HG03280 (cell line): ENCODE measurements around the gene PSMC4.
"Not testable (repeated sequence)": the region's sequence is repeated elsewhere in the genome, so short reads cannot be mapped to it uniquely, and the experiment has no call there.

Source experiments
- ATAC-seq: cut with Tn5 transposase; IDR thresholded peaks from one replicate; pipeline ENCODE4 v1.9.1; 2021; ENCODE audit warnings: mild to moderate bottlenecking, moderate library complexity; ENCODE audit not compliant: unreplicated experiment

PSMC4 gene

DNA sequence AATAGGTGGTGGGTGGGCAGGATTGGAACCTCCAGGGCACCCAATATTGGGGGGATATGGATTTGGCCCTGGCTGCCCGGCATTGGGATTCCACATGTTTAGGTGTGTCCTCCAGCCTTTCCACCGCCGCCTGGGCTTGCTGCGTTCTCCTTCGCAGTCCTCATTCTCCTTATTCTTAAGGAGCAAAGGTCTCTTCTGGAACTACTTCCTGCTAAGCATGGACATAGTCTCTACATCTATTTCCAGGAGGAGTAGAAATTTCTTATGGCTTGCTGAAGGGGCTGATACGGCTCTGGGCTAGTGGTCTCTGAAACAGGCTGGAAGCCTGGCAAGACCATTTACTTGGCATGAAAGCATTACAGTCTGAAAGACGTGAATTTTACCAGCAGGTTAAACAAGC, 27.4 kb upstream of the PSMC4 start:
- no peak for ATAC-seq

DNA sequence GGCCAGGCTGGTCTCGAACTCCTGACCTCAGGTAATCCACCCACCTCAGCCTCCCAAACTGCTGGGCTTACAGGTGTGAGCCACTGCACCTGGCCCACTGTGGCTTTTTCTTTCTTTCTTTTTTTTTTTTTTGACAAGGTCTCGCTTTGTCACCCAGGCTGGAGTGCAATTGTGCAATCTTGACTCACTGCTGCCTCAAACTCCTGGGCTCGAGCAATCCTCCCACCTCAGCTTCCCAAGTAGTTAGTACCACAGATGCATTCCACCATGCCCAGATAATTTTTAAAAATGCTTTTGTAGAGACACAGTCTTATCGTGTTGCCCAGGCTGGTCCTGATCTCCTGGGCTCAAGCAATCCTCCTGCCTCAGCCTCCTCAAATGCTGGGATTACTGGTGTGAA, 24.4 kb upstream of the PSMC4 start:
- ATAC-seq = no peak

DNA sequence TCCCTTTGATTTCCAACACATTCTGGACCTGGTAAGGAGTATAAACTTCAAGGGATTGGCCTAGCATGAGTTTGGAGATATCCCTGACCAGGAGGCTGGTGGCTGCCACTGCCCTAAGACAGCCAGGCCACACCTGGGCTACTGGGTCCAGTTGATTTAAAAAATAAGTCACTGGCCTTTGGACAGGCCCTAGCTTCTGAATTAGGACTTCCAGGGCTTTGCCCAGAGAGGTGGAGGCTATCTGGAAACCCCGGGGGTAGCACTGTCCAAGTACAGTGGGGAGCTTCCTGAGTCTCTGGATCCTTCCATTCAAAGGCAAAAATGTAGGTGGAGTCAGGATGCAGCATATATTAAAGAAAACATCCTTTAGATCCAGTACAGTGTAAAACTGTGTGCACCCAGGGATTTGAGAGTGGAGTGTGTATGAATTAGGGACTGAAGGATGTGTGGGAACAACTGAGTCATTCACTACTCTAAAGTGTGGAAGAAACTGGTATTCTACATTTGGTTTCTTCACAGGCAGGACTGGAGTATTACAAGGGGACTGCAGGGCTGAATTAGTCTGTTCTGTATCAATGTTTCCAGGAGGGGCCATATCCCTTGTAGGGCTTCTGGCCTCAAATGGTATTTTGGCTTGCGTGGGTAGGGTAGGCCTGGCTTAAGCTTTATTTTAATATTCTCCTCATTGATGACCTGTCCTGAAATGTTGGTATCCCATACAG, 21.8 kb upstream of the PSMC4 start:
- ATAC-seq = no peak

DNA sequence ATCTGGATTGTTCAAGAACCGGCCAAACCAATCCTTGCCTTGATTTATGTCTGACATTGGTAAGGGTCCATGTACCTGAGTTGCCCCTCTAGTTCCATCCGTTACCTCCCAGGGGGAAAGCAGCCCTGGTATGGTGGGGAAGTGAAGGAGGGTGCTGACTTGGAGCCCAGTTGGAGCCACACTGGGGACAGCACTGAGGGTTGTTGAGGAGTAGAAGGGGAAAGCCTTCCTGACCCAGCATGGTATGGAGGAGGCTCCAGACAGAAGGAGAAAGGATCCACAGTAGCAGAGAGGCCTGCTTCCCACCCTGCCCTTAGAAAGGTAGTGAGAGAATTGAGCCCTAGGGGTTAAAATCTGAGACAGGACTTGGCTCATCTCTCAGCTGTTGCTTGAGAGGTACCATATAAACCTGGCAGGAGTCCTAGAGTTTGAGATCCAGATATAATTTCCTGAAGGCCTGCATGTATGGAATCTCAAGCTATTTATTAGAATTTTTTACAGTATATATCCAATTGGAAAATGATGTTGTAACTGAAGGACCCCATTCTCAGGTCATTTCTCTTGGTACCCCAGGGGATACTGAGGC, 19.8 kb upstream of the PSMC4 start:
- no peak for ATAC-seq

DNA sequence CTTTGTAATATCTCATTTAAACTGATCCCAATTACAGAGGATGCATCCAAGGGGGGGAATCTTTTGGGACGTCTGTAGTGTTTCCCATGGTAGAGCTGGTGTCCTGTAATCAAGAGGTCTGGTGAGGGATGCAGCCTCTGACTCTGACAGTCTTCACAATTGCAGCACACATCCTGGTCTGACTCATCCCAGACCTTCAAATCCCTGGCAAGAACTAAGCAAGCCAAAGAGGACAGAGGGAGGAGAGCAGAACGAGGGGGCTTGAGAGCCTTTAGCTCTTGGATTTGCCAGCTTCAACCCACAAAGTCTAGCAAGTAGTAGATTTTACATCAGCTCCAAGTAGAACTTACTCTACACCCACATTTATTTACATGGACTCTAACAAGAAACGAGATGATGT, 19.3 kb upstream of the PSMC4 start:
- no peak for ATAC-seq

DNA sequence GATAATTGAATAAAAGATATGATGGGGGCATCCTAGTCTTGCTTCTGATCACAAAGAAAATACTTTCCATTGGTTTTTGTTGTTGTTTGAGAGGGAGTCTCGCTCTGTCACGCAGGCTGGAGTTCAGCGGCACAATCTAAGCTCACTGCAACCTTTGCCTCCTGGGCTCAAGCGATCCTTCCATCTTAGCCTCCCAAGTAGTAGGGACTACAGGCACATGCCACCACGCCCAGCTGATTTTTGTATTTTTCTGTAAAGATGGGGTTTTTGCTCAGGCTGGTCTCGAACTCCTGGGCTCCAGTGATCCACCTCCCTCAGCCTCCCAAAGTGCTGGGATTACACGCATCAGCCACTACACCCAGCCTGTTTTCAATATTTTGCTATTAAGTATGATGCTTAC, 17.1 kb upstream of the PSMC4 start:
- ATAC-seq = no peak

DNA sequence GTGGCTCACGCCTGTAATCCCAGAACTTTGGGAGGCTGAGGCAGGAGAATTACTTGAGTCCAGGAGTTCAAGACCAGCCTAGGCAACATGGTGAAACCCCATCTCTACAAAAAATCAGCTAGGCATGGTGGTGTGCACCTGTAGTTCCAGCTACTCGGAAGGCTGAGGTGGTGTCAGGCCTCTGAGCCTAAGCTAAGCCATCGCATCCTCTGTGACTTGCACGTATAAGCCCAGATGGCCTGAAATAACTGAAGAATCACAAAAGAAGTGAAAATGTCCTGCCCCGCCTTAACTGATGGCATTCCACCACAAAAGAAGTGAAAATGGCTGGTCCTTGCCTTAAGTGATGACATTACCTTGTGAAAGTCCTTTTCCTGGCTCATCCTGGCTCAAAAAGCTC, 13.1 kb upstream of the PSMC4 start:
- not testable (repeated sequence) for ATAC-seq

DNA sequence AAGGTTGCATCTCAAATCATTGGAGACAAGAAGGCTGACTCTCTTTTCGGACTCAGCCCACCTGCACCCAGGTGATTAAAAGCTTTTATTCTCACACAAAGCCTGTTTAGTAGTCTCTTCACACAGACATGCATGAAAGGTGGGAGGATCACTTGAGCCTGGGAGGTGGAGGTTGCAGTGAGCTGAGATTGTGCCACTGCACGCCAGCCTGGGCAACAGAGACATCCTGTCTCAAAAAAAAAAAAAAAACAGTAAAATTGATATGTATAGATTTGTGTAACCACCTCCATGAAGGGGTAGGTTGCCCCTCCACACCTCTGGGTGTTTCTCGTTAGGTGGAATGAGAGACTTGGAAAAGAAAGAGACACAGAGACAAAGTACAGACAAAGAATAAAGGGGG, 12.0 kb upstream of the PSMC4 start:
- ATAC-seq = not testable (repeated sequence)

DNA sequence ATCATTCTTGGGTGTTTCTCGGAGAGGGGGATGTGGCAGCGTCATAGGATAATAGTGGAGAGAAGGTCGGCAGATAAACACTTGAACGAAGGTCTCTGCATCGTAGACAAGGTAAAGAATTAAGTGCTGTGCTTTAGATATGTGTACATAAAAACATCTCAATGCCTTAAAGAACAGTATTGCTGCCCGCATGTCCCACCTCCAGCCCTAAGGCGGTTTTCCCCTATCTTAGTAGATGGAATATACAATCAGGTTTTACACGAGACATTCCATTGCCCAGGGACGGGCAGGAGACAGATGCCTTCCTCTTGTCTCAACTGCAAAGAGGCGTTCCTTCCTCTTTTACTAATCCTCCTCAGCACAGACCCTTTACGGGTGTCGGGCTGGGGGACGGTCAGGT, 11.6 kb upstream of the PSMC4 start:
- not testable (repeated sequence) for ATAC-seq

DNA sequence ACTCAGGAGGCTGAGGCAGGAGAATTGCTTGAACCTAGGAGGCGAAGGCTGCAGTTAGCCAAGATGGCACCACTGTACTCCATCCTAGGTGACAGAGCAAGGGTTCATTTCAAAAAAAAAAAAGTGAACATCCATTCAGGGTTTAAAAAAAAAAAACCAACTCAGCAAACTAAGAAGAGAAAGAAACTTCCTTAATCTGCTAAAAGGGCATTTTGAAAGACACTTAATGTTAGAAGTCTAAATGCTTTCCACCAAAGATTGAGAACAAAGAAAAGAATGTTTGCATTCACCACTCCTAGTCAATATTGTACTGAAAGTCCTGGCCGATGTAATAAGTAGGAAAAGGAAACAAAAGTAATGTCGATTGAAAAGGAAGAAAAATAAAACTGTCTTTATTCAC, 7.1 kb upstream of the PSMC4 start:
- no peak for ATAC-seq

DNA sequence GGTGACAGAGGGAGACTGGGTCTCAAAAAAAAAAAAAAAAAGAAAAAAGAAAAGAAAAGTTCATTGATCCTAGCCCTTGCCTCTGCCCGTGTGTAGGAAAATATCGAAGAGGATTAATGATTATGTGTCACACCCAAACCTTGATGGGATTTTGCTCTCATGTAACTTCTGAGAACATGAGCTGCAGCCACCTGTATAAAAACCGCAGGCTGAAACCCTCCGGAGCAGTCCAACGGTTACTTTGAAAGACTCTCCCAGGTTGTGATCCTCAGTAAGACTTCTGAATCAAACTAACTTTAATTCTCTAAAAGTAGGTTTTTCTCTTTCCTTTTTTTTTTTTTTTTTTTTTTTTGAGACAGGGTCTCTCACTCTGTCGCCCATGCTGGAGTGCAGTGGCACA, 4.3 kb upstream of the PSMC4 start:
- no peak for ATAC-seq

DNA sequence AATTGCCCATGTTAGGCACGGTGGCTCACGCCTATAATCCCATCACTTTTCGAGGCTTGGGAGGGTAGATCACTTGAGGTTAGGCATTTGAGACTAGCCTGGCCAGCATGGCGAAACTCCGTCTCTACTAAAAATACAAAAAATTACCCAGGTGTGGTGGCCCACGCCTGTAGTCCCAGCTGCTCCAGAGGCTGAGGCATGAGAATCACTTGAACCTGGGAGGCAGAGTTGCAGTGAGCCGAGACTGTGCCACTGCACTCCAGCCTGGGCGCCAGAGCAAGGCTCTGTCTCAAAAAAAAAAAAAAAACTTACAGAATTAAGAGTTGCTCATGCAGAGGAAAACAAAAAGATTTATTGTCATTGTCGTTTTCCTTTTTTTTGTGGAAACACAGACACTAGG, 3.4 kb upstream of the PSMC4 start:
- ATAC-seq = no peak

DNA sequence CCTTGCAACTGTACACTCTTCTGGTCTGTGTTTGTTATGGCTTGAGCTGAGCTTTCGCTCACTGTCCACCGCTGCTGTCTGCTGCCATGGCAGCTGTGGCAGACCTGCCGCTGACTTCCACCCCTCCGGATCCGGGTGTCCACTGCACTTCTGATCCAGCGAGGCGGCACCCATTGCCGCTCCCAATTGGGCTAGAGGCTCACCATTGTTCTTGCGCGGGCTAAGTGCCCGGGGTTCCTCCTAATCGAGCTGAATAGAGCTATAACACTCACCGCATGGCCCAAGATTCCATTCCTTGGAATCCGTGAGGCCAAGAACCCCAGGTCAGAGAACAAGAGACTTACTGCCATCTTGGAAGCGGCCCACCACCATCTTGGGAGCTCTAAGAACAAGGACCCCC, 2.2 kb upstream of the PSMC4 start:
- ATAC-seq = no peak

DNA sequence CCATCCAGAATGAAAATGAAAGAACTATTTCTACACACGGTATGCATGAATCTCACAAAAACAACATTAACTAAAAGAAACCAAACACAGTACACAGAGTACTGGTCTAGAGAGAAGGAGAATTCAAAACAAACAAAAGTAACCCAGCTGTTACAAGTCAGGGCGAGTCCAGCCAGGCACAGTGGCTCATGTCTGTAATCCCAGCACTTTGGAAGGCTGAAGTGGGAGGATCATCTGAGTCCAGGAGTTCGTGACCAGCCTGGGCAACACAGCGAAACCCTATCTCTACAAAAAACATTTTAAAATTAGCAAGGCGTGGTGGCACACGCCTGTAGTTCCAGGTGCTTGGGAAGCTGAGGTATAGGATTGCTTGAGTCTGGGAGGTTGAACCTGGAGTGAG, 1.7 kb upstream of the PSMC4 start:
- ATAC-seq = no peak

DNA sequence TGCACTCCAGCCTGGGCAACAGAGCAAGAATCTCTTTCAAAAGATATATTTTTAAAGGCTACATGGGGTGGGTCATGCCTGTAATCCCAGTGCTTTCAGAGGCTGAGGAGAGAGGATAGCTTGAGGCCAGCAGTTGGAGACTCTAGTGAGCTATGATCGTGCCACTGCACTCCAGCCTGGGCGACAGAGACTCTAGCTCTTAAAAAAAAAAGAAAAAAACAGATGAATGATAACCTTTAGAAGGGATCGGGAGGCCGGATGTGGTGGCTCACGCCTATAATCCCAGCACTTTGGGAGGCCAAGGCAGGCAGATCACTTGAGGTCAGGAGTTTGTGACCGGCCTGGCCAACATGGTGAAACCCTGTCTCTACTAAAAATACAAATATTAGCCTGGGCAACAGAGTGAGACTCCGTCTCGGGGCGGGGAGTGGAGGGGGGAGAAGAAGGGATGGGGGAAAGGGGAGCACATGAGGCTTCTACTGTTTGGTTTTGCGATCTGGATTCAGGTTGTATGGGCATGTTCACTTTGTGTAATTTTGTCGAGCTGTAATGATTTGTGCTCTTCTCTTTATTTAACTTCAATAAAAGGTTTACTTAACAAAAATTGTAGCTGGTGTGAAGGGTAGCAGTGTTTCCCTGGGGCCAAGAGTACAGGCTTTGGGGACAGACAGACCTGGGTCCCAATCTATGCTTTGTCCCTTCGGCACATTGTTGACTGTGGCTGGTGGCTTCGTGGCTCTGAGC, 1.1 kb upstream of the PSMC4 start:
- ATAC-seq = no peak

DNA sequence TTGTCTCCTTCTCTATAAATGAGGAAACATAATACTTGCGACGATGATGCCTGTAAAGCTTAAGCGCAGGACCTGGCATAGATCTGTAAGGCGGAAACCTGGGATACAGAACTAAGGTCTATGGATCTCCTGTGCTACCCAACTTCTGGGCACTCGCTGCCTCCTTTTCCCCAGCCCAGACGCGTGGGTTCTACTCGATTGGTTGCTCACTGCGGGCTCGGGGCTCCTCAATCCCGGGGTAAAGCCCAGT, 615 bp upstream of the PSMC4 start:
- ATAC-seq = peak; percentile 7

DNA sequence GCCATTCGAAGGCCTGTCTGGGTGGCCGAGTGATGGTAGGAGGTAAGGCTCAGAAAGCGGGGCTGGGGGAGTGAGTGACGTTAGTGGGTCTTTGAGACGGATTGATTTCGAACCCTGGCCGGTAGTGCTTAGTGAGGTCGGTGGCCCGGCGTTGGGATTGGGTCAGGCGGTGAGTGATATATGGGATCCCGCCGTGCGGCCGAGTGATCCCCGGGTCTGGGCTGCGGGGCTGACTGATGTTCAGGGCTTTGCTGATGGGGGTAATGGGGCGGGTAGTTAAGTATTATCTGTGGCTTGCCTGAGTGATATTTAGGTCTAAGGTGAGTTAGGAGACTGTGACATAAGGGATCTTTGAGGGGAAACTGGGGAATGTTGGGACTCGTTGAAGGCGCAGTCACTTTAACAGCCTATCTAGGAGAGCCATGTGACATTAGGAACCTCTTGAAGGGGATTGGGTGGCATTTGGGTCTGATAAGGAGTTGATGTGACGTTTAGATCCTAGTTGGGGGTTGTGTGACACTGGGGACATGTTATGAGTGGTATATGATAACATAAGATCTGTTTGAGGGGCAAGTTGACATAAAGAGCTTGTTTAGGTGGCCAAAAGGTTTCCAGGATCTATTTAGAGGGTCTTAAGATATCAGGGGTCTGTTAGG, 543 bp downstream of the PSMC4 start:
- no peak for ATAC-seq

DNA sequence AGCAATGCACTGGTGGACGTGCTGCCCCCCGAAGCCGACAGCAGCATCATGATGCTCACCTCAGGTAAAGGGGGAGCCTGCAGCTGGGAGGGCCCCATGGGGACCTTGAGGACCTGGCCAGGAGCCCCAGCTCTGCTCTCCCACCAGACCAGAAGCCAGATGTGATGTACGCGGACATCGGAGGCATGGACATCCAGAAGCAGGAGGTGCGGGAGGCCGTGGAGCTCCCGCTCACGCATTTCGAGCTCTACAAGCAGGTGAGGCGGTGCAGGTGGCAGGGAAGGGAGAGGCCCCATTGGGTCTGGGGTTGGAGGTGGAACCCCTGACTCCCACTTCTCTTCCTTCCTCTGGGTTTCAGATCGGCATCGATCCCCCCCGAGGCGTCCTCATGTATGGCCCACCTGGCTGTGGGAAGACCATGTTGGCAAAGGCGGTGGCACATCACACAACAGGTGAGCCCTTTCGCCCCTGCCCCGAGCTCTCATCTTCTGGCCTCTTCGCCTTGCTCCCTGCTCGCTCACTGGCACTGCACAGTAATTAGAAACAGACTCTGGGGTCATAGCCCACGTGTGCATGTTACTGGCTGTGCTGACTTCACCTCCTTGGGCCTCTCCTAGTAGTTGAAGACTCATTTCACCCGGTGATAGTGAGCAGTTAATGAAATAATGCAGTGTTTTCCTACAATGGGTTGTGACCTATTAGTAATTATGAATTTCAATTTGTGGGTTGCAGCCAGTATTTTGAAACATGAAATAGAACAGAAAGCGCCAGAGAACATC, 3.6 kb downstream of the PSMC4 start:
- ATAC-seq = no peak

DNA sequence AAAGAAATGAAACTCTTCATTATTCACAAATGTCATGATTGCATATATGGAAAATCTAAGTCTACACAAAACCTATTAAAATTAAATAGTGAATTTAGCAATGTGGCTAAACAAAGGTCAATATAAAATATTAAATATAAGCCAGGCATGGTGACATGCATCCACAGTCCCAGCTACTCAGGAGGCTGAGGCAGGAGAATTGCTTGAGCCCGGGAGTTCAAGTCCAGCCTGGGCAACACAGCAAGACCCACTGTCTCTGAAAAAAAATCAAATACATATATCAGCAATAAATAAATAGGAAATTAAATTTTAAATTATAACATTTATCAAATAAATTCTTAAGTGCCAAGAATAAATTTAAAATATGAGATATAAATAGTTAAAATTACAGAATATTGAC, 11.9 kb downstream of the PSMC4 start:
- no peak for ATAC-seq

DNA sequence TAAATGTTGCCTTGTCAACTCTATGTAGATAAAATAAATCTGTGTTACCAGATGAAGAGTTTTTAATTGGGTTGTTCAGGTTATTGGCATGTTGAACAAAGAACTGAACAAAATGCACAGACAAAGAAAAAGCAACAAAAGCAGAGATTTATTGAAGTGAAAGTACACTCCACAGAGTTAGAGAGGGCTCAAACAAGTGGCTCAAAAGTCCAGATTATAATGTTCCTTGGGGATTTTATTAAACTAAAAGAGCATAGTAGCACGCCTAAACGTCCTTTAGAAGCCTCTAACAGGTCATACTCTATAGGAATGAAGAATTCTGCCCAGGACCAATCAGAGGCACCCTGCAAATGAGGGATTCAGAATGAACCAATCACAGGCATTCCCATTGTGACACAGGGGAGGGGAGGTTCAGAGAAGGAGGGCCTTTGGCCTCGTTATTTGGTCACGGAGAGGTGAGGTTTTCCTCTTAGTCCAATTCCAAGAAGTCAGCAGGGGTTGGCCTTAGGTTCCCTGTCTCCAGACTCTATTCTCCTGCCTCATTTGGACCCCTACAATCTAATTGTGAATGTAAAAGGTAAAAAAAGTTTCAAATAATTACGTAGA, 12.8 kb downstream of the PSMC4 start:
- ATAC-seq = no peak

DNA sequence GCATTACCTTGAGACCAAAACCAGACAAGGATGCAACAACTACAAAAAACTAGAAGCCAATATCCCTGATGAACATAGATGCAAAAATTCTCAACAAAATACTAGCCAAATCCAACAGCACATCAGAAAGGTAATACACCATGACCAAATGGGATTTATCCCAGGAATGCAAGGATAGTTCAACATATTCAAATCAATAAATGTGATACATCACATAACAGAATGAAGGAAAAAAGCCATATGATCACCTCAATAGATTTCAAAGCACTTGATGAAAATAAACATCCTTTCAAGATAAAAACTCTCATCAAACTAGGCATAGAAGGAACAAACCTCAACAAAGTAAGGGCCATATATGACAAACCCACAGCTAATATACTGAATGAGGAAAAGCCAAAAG, 15.7 kb downstream of the PSMC4 start:
- ATAC-seq = no peak
